Measurements from ENCODE around the gene EYA2. TPM values are rescaled to one million over a fixed set of nuclear protein-coding genes. Genes with fewer than 3 reads are reported as not detected.
A peak's percentile ranks its signal among the peaks of the same experiment; 100 is the strongest.

EYA2 gene
- total RNA-seq, 1 experiment from 2014 or later, result 0.33 TPM

GRCh38 chr20:47133809-47134456, 239.3 kb downstream of the EYA2 start:
- no peaks in the 10 kb centered on the region for H3K9me2 ChIP-seq (replicated peaks; ENCODE audit: low read length)
- H3K36me3 ChIP-seq (ENCODE audit: low read depth, low read length), result no peaks in the 10 kb centered on the region
- H4K20me1 ChIP-seq (ENCODE audit: low read length), result no peaks in the 10 kb centered on the region
- H3K4me1 ChIP-seq (ENCODE audit: insufficient read depth, low read length), result peaks cover 7% of the 10 kb centered on the region
- ATAC-seq (no peak), DNase-seq (peak; percentile 66)
- no peaks in the 10 kb centered on the region for H3K9me3 ChIP-seq (ENCODE audit: low read length)
- no TSS peak for BruUV-seq (replicated peaks)
- no peak overlapping the region for H3K27ac ChIP-seq (ENCODE audit: low read length)
- H3K9ac ChIP-seq (ENCODE audit: low read length), result no peak overlapping the region
- ChIA-PET POLR2A (ENCODE audit: unreplicated experiment) (no interaction called here), CTCF (no interaction called here)
- no peaks in the 10 kb centered on the region for H3F3A ChIP-seq (ENCODE audit: low read length, unreplicated experiment)
- H3K4me2 ChIP-seq (ENCODE audit: low read length), result no peak overlapping the region
- intact Hi-C loops (cut with micrococcal nuclease), result no loop called here
- H2AFZ ChIP-seq (ENCODE audit: low read length), result no peak overlapping the region
- no peaks in the 10 kb centered on the region for H3K79me2 ChIP-seq (ENCODE audit: low read length)
- no peak overlapping the region for H3K4me3 ChIP-seq (ENCODE audit: low read length)
- no peaks in the 10 kb centered on the region for H3K27me3 ChIP-seq (ENCODE audit: low read length)
- TF ChIP-seq EZH2 (IDR thresholded peaks at IDR 0.05; ENCODE audit: low read length, unreplicated experiment) (no peak), EZH2phosphoT487 (IDR thresholded peaks at IDR 0.05; ENCODE audit: borderline replicate concordance, low read length) (no peak)
- TF ChIP-seq, protein P1, sequence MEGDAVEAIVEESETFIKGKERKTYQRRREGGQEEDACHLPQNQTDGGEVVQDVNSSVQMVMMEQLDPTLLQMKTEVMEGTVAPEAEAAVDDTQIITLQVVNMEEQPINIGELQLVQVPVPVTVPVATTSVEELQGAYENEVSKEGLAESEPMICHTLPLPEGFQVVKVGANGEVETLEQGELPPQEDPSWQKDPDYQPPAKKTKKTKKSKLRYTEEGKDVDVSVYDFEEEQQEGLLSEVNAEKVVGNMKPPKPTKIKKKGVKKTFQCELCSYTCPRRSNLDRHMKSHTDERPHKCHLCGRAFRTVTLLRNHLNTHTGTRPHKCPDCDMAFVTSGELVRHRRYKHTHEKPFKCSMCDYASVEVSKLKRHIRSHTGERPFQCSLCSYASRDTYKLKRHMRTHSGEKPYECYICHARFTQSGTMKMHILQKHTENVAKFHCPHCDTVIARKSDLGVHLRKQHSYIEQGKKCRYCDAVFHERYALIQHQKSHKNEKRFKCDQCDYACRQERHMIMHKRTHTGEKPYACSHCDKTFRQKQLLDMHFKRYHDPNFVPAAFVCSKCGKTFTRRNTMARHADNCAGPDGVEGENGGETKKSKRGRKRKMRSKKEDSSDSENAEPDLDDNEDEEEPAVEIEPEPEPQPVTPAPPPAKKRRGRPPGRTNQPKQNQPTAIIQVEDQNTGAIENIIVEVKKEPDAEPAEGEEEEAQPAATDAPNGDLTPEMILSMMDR (conservative IDR thresholded peaks at IDR 0.05; ENCODE audit: low read depth, low read length), result no peak

DNA sequence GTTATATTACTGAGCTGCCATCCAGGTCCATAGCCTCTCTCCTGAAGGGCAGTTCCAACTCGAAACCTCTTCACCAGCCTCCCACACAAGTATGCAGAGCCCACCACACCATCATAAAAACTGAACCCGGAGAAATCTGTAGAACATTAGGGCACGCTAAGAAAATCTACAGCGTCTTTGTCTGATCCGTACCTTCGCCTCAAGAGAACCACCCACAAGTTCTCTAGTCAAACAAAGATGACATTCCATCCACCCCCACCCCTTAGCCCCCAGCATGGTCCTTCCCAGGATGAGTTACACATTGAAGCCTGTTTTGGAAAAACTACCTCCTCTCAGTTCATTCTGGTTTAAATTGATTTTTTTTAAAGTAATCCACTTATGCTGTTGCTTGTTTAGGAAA, 242.1 kb downstream of the EYA2 start:
- Histone ChIP-seq H4K20me1 (ENCODE audit: low read length) (no peaks in the 10 kb centered on the region), H3F3A (ENCODE audit: low read length, unreplicated experiment) (no peaks in the 10 kb centered on the region), H3K4me3 (ENCODE audit: low read length) (no peak overlapping the region), H3K9ac (ENCODE audit: low read length) (no peak overlapping the region), H3K4me2 (ENCODE audit: low read length) (no peak overlapping the region), H3K27me3 (ENCODE audit: low read length) (no peaks in the 10 kb centered on the region), H3K4me1 (ENCODE audit: insufficient read depth, low read length) (peaks cover 22% of the 10 kb centered on the region), H3K79me2 (ENCODE audit: low read length) (no peaks in the 10 kb centered on the region), H3K9me2 (replicated peaks; ENCODE audit: low read length) (no peaks in the 10 kb centered on the region), H3K9me3 (ENCODE audit: low read length) (no peaks in the 10 kb centered on the region), H2AFZ (ENCODE audit: low read length) (no peak overlapping the region), H3K27ac (ENCODE audit: low read length) (no peak overlapping the region), H3K36me3 (ENCODE audit: low read depth, low read length) (no peaks in the 10 kb centered on the region)
- ATAC-seq, result no peak
- no peak for DNase-seq
- no TSS peak for BruUV-seq (replicated peaks)
- ChIA-PET POLR2A (ENCODE audit: unreplicated experiment) (no interaction called here), CTCF (no interaction called here)
- intact Hi-C loops (cut with micrococcal nuclease), result no loop called here
- TF ChIP-seq, protein P1 (conservative IDR thresholded peaks at IDR 0.05; ENCODE audit: low read depth, low read length), result no peak
- TF ChIP-seq EZH2phosphoT487 (IDR thresholded peaks at IDR 0.05; ENCODE audit: borderline replicate concordance, low read length), result no peak
- TF ChIP-seq EZH2 (IDR thresholded peaks at IDR 0.05; ENCODE audit: low read length, unreplicated experiment), result no peak

- no peak overlapping the region for H3K4me2 ChIP-seq (ENCODE audit: low read length)
- no peak for DNase-seq
- H4K20me1 ChIP-seq (ENCODE audit: low read length), result no peaks in the 10 kb centered on the region
- ChIA-PET POLR2A (ENCODE audit: unreplicated experiment) (no interaction called here), CTCF (no interaction called here)
- H3K79me2 ChIP-seq (ENCODE audit: low read length), result no peaks in the 10 kb centered on the region
- H3K4me3 ChIP-seq (ENCODE audit: low read length), result no peak overlapping the region
- intact Hi-C loops (cut with micrococcal nuclease), result no loop called here
- H3K9ac ChIP-seq (ENCODE audit: low read length), result no peak overlapping the region
- H3F3A ChIP-seq (ENCODE audit: low read length, unreplicated experiment), result no peaks in the 10 kb centered on the region
- no peak overlapping the region for H3K27ac ChIP-seq (ENCODE audit: low read length)
- H3K9me3 ChIP-seq (ENCODE audit: low read length), result no peaks in the 10 kb centered on the region
- no peak; the same call in 1 of the 2 replicates for ATAC-seq
- no peaks in the 10 kb centered on the region for H3K27me3 ChIP-seq (ENCODE audit: low read length)
- TF ChIP-seq, protein P1 (conservative IDR thresholded peaks at IDR 0.05; ENCODE audit: low read depth, low read length), result no peak
- TF ChIP-seq EZH2phosphoT487 (IDR thresholded peaks at IDR 0.05; ENCODE audit: borderline replicate concordance, low read length), result no peak
- TF ChIP-seq EZH2 (IDR thresholded peaks at IDR 0.05; ENCODE audit: low read length, unreplicated experiment), result no peak
- H2AFZ ChIP-seq (ENCODE audit: low read length), result no peak overlapping the region
- no peaks in the 10 kb centered on the region for H3K9me2 ChIP-seq (replicated peaks; ENCODE audit: low read length)
- no peaks in the 10 kb centered on the region for H3K36me3 ChIP-seq (ENCODE audit: low read depth, low read length)
- H3K4me1 ChIP-seq (ENCODE audit: insufficient read depth, low read length), result peaks cover 27% of the 10 kb centered on the region
- no TSS peak for BruUV-seq (replicated peaks)
Measured at GRCh38 chr20:47137231-47137870, 242.7 kb downstream of the EYA2 start.
